HT1080 (cell line): Measurements from ENCODE around the gene HSD17B10. TPM values are rescaled to one million over a fixed set of nuclear protein-coding genes. Genes with fewer than 3 reads are reported as not detected.
"Not testable (repeated sequence)": the region's sequence is repeated elsewhere in the genome, so short reads cannot be mapped to it uniquely, and the experiment has no call there.

Source experiments
- DNase-seq: peaks from one replicate; pipeline ENCODE4 v3.0.0-alpha.2; 2015; ENCODE audit warnings: low read depth
- polyA plus RNA-seq, 2 experiments: library from polyadenylated mRNA; depleted of rRNA; stranded (reverse); fragments of >200 nt; gene quantifications; 2 replicates each; pipeline ENCODE4 v1.2.3, GENCODE V29; 2015
- total RNA-seq: library from RNA; depleted of rRNA; stranded (reverse); fragments of >200 nt; shearing (Covaris generic); gene quantifications from 2 replicates; pipeline ENCODE4 v1.2.3, GENCODE V29; 2014; rRNA removed

HSD17B10 gene
- 134 and 157 TPM in 2 replicates for total RNA-seq
- polyA plus RNA-seq (2015; cell fraction: cytosol; rRNA removed) = 59.2 and 78.7 TPM in 2 replicates
- 46.1 and 49.0 TPM in 2 replicates for polyA plus RNA-seq (2015; cell fraction: nucleus; rRNA removed)

DNA sequence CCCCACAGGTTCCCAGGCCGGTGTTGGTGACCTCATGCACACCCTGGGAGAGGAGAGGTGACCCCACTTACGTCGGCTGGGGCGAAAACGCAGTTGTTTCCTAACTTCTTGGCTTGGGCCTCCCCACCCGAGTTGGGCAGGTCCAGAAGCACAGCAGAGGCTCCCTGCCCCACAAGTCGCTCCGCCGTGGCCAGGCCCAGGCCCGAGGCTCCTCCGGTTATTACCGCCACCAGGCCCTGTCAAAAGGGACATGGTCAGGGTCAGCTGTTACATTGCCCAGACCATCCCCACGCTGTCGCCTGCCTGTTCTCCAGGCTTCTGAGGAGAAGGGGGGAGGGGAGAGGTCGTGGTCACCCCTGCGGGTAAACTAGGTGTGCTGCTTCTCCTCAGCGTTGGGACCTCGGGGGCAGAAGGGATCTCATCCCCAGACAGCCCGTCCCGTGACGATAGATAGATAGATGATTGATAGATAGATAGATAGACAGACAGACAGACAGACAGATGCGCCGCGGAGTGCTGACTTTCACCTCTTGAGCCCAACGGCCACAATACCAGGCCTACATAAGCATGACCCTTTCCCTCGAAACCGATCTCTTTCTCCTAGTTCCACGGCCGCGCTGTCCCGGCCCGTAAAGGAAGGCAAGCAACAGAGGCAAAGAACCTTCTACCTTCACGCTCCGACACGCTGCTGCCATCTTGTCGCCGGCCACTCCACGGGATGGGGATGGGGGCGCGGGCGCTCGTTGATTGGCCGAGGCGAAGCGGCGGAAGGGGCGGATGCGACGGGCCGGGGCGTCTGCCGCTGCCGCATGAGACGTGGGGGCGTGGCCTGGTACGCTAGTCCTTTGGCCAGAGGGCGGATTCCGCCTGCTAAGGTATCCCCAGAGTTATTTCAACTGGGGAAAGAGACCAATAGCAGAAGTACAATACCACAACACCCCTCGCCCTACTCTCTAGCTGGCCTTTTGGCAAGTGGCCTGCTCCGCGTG, at the start of gene HSD17B10:
HSD17B10 (minus strand) TSS at position 720 of the 989 bp plus-strand sequence; CDS start at position 695, 25 bp downstream.
- peak; percentile 78 for DNase-seq

DNA sequence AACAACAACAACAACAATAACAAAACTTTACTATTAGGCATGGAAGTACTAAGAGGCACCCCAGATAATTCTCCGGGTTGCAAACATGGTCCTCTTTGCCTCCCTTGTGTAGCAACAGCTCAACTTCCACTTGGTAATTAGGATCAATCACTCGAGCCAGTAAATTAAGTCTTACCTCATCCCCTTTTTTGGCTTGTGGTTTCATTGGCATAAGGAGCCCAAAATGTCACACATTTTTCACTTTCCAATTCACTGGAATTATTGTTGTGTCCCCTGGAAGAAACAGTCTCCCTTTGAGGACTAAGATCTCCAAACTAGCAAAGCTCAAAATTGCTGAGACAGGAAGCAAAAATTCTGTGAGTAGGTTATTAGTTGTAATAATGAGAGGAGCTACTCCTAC, 49.2 kb upstream of the HSD17B10 start:
- DNase-seq = no peak

DNA sequence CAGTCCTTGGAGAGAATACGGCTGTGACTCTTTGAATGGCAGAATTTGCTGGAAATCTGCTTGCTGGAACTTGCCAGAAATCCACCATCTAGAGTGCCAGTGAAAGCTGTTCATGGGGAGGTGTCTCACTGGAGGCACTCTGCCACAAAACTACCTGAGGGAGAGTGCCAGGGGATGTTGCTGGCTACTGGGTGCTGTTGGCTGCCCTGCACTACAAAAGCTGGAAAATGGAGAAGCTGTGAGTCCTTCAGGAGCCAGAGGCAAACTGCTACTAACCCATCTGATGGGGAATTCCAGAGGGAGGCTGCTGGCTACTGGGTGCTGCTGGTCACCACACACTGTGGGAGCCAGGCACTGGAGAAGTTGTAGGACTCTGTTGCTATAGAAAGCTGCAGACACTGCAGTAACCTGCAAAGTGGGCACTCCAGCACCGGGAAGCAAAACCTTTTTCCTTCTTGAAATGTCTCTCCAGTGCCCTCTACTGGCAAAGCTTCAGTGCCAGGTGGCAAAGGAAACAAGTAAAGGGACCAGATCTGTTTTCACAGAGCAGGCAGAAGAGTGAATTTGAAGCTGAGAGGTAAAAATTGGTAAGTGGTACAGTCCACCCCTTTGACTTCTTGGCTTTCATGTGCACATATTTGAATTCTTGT, 47.8 kb upstream of the HSD17B10 start:
- peak; percentile 39 for DNase-seq

DNA sequence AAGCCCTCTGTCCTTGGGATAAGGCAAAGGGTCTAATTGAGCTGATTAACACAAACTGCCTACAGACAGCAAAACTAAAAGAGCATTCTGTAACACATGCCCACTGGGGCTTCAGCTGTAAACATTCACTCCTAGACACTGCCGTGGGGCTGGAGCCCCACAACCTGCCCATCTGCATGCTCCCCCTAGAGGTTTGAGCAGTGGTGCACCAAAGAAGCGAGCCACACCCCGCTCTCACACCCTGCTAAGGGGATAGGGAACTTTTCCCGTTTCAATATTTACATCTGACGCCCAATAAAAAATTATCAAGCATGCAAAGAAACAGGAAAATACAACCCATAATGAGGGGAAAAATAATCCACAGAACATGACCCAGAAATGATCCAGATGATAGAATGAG, 46.9 kb upstream of the HSD17B10 start:
- peak; percentile 6 for DNase-seq

DNA sequence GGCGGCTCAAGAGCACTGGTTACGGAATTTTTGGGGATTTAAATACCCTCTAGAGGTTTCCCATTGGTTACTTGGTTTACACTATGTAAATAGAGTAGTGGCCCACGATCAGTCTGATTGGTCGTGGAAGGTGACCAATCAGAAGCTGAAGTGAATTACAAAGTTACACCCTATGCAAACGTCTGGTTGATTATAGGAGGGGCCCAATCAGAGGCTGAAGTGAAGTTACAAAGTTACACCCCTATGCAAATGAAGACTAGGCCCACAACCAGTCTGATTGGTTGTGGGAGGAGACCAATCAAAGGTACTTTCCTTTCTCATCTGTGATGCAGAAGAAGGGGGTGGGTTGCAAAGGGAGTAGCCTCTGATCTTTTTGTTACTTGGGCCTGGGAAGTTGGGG, 45.1 kb upstream of the HSD17B10 start:
- DNase-seq = peak; percentile 40

DNA sequence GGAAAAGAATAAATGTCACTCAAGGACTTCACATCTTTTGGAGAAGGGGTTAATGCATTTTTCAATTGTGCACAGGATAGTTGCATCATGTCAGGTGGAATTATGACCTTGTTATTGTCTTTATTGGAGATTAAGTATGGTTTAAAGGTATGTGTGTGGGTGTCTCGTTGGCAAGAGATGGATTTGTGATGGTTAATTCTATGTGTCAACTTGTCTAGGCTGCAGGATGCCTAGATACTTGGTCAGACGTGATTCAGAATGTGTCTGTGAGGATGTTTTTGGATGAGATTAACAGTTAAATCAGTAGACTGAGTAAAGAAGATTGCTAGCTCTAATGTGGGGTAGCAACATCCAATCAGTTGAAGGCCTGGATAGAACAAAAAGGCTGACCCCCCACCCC, 42.2 kb upstream of the HSD17B10 start:
- DNase-seq = no peak

DNA sequence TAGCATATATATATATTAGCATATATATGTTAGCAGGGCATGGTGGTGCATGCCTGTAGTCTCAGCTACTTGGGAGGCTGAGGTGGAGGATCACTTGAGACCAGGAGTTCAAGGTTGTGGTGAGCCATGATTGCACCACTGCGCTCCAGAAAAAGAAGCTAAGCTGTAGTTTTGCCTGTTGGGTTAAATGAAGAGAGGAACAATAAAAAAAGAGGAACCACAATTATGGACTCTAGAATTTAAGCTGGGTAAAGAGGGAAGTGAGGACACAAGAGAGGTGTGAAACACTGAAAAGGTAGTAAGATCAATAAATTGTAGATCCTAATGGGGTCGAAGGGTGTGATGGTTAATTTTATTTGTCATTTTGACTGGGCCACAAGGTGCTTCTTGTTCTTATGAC, 40.5 kb upstream of the HSD17B10 start:
- DNase-seq = no peak

DNA sequence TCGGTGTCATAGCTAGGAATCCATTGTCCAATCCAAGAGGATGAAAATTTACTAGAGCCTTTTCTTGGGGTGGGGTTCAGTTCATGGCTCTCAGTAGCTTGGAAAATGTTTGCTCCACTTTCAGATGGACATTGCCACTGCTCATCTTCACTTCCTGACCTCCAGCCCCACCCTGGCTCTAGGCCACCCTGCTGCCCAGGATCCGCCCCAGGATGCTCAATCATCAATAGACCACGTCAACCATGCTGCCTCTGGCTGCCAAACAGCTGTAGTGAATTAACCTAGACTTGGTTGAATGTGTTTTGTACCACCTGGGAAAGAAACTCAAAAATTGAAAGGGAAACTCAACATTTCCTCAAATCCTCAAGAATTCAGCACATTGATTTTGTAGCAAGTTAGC, 37.2 kb upstream of the HSD17B10 start:
- no peak for DNase-seq

DNA sequence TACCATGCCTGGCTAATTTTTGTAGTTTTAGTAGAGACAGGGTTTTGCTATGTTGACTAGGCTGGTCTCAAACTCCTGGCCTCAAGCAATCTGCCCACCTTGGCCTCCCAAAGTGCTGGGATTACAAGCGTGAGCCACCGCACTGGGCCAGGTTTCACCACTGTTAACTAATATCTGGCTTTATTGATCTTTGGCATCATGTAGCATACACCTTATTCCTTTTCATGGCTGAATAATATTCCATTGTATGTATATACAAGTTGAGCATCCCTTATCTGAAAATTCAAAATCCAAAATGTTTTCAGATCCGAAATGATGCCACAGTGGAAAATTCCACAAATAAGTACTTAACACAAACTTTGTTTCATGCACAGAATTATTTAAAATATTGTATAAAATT, 34.5 kb upstream of the HSD17B10 start:
- not testable (repeated sequence) for DNase-seq

DNA sequence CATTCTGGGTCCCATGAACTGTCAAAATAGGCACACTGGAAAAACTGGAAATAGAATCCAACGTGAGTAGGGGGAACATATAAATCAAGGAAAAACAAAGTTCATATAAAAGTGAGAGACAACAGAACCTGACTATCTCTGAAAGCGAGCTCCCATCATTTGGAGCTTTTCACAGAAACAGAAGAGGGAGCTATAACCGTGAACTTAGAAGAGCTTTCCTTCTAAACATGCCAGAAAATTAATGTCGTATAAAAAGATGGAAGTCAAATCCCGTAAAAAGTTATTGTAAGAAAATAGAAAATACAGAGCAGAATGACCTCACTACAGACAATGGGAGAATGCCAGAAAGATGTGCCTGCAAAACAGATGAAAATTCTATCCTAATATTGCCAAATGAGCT, 23.9 kb upstream of the HSD17B10 start:
- no peak for DNase-seq

DNA sequence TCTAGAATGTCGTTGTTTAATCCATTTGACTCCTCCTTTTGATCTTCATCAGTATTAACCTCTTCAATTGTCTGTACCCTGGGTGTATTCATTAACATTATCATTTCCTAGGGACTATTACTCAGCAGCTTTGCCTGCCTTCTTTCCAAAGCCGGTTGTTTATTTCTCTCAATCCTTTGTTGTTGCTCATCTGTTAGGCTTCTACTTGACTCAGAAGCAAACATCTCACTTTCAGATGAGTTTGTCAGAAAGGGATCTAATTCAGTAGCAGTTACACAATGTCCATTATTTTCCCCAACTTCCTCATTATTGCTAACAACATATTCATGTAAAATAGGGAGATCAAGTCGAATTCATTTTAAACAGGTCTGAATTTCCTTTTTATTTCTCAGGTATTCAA, 22.1 kb upstream of the HSD17B10 start:
- DNase-seq = no peak

DNA sequence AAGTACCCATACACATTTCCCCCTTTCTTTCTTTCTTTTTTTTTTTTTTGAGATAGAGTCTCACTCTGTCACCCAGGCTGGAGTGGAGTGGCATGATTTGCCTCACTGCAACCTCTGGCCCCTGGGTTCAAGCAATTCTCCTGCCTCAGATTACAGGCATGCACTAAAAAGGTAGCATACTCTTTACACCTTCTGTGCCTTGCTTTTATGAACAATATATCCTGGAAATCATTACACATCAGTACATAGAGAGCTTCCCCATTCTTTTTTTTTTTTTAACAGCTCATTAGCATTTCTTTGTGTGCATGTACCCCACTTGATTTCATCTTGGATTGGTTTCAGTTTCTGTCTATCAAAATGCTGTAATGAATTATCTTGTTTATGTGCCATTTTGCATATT, 18.6 kb upstream of the HSD17B10 start:
- no peak for DNase-seq

DNA sequence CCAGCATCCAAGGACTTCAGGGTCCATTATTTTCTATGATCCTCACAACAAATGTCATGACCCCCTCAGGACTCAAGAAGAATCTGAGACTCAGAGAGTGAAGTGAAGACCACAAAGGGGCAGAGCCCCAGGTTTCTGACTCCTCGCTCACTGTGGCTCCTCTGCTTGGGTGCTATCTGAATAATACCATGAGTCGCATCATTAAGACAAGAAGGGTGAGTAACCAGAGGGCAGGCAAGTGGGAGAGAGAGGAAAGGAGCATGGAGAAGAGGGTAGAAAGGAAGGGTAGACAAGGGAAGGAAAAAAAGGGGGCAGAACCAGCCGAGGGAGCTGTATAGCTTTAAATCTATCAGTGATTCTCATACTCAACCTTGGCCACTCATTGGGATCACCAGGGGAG, 15.5 kb upstream of the HSD17B10 start:
- DNase-seq = no peak

DNA sequence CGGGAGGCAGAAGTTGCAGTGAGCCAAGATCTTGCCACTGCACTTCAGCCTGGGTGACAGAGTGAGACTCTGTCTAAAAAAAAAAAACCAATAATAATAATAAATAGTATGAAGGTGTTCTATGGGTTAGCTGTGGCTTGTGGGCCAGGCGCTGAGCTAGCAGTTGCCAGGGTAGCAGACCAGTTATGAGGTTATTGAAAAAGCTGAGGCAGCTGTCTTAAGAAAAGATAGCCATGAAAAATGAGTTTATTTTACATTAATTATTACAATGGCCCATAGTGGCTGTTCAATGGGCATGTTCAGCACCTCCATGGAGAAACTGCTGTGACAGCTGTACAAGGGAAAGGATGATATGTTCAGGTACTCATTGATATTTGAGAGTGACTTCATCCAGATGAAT, 13.3 kb upstream of the HSD17B10 start:
- no peak for DNase-seq

DNA sequence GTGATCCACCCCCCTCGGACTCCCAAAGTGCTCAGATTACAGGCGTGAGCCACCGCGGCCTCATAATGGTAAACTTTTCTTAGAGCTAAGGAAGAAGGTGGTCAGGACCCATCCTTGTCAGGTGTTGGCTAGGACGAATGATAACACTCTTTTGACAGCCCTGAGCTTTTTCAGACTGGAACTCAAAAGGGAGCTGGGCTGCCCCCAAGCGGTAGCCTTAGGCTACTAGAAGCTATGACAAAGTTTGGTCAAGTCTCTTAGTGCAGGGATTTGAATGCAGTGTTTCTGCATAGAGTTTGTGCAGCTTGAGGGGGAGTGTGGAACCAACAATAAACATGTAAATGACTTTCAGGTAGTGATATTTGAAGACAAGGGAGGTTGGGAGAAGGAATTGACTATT, 11.8 kb upstream of the HSD17B10 start:
- DNase-seq = no peak

DNA sequence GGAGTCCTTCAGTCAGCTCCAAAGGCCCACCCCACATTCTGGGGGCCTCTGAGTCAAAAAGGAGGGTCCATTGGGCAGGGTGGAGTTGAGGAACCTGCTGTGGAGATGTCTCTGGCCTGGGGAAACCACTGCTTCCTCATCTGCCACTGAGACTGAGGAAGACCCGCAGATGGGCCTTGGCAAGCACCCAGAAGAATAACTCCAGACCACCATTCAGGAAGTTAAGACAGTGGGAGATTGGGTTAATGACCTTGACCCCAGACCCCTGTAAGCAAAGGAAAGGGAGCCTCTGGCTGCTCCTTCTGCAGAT, 8.1 kb upstream of the HSD17B10 start:
- DNase-seq = no peak

DNA sequence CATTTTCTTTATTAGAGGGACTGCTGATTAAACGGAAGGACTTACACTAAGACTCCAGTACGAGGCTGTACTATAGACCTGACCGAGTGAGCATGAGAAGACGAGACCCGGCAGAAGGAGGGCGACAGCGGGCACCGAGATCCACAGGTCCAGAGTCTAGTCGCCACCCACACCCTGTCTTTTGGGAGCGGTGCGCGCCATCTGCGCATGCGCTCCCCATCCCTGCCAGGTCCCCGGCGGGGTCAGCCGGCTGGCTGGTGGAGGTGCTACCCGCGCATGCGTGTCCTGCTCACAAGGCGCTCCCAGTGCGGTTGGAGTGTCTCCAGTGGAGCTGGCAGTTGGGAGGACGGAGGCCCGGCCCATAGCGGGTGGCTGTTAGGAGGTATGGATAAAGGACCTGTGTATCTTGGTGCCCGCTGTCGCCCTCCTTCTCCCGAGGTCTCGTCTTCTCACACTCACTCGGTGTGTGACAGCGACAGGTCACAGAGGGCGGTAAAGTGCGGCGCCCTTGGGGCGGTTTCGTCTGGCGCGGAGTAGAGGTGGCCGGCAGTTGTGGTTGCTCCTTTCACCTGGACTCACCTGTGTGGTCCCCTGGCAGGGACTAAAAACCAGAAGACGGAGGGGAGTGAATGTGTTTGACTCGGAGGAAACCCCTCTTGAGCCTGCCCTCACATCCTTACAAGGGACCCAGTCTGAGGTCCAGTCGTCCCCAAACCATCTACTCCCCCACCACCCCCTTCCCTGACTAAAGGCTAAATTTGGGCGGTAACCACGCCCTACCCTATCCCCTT, 7.6 kb upstream of the HSD17B10 start:
- peak; percentile 37 for DNase-seq

DNA sequence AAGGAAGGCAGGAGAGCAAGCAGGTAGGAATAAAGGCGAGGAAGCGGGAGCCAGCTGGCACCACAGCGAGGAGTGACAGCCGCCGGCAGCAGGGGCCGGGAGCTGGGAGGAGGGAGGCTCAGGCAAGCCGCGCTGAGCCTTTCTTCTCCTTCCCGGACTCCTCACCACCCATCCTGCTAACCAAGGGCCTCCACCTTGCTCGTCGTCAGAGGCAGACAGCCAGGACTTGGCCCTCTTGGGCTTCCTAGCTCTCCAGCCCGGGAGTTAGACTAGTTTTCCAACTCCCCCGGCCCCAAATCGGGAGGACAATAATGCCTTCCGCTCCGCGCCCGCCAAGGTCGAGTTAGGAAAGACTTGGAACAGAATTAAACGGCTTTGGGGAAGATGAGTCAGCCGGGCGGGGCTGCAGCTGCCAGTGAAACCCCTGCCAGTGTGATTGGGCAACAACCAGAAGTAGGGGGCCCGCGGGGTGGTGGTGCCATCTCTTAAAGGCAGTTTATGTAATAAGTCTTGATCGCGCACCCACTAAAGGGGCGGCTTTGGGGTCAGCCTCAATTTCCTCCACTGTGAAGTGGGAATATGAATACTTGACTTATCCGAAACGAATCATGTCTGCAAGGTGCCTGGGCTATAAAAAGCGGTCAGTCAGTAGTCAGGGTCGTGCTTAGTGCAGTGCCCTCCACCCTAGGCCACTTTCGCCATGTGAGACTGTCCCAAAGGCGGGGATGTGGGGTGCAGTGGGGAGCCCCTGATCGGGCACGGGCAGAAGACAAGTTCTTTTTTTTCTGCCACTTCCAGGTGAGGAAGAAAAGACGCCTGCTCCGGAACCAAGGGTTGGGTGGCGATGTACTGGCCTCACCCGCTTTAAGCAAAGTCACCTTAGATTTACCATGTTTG, 6.7 kb upstream of the HSD17B10 start:
- peak; percentile 62 for DNase-seq

DNA sequence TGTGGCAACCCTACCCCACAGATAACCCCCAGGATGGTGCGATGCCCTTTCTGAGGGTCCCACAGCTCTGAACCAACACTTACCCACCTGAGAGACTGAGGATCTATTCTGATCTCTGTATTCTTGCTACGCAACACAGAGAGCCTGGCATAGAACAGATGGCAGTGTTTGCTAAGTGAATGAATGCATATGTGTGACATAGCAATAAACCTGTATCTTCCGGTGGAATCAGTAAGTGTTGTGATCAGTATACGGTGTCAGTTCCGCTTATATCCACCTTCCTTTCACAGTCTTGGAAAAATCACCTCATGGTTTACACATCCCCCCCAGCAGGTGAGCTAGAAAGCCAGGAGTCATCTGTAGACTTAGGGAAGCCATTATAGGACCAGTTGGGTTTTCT, 5.9 kb upstream of the HSD17B10 start:
- DNase-seq = no peak

DNA sequence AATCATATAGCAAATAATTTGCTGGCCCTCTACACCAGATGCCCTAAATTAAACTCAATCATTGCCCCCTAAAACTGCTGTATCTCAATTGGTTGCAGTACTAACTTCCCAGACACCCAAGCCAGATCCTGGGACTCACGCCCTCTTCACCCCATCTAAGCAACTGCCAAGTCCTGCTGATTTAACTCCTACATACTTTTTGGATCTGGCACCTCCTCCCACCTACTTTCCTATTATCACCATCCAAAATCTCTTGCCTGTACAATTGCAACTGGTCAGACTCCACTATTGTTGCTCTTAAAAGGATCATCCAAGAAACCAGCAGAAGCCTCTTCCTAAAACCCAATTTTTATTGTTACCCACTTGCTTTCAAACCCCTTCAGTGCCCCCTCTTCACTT, 4.7 kb upstream of the HSD17B10 start:
- no peak for DNase-seq
